ENCODE measurements around the gene PCYT2. TPM values are rescaled to one million over a fixed set of nuclear protein-coding genes. Genes with fewer than 3 reads are reported as not detected.

Gene PCYT2
- total and polyA plus RNA-seq, 2 donors: 19.4 to 37.4 TPM

GRCh38 chr17:81858967-81859905 is 52.0 kb downstream of the PCYT2 start:
- peaks cover 0 to 7% of the 10 kb centered on the region in 2 donors for H3K9me3 ChIP-seq (ENCODE audit: control insufficient read depth in 2 of 2, insufficient read depth in 1 of 2, low read length in 1 of 2)
- H3K4me1 ChIP-seq (ENCODE audit: control insufficient read depth in 2 of 2, insufficient read depth in 2 of 2, low read length in 2 of 2): peaks cover 24 to 34% of the 10 kb centered on the region in 2 donors
- peaks cover 38 to 40% of the 10 kb centered on the region in 2 donors for H3K36me3 ChIP-seq (ENCODE audit: control insufficient read depth in 2 of 2, insufficient read depth in 2 of 2, low read length in 1 of 2)
- peak overlapping the region in 1 of 2 donors; percentile 95 for H3K27ac ChIP-seq (ENCODE audit: low read depth in 1 of 2, low read length in 1 of 2)
- H3K4me3 ChIP-seq (ENCODE audit: low read length in 2 of 2): peak overlapping the region; percentile 73 to 97
- DNase-seq (ENCODE audit: low read depth in 6 of 9, low spot score in 9 of 9): no peak
- no peaks in the 10 kb centered on the region for H3K27me3 ChIP-seq (ENCODE audit: control insufficient read depth in 2 of 2, insufficient read depth in 1 of 2, low read length in 1 of 2)
- 74% methylated on average over 23 of the region's 23 CpGs for WGBS

DNA sequence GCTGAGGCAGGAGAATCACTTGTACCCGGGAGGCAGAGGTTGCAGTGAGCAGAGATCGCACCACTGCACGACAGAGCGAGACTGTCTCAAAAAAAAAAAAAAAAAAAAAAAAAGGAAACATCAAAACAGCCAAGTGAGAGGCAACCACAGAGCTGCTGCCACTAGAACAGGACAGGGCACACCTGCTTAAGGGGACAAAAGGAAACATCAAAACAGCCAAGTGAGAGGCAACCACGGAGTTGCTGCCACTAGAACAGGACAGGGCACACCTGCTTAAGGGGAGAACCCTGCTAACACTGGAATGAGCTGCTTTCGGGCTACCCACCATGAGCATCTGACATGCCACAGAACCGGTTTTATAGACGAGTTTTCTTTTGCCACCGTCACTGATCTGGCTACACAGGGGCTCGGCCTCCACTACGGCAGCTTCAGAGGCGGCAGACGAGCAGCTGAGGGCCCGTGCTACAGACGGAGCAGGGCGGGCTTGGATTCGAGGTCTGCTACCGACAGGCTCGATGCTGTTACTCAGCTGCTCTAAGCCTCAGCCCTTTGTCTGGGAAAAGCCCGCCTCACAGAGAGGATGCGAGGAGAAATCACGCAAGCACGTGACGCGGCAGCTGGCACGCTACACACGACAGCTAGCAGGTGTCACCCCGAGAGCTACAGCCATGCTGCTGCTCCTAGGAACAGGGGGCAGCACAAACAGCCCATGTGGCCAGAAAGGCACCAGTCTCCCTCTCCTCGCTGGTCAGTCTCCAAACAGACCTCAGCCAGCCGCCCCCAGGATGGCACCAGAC is 52.8 kb downstream of the PCYT2 start:
- H3K9me3 ChIP-seq (ENCODE audit: control insufficient read depth in 2 of 2, insufficient read depth in 1 of 2, low read length in 1 of 2): peaks cover 0 to 7% of the 10 kb centered on the region in 2 donors
- H3K4me1 ChIP-seq (ENCODE audit: control insufficient read depth in 2 of 2, insufficient read depth in 2 of 2, low read length in 2 of 2): peaks cover 24 to 33% of the 10 kb centered on the region in 2 donors
- WGBS: 88% methylated on average over 30 of the region's 30 CpGs
- H3K36me3 ChIP-seq (ENCODE audit: control insufficient read depth in 2 of 2, insufficient read depth in 2 of 2, low read length in 1 of 2): peaks cover 46 to 47% of the 10 kb centered on the region in 2 donors
- no peak for DNase-seq (ENCODE audit: low read depth in 6 of 9, low spot score in 9 of 9)
- no peak overlapping the region for H3K4me3 ChIP-seq (ENCODE audit: low read length in 2 of 2)
- no peaks in the 10 kb centered on the region for H3K27me3 ChIP-seq (ENCODE audit: control insufficient read depth in 2 of 2, insufficient read depth in 1 of 2, low read length in 1 of 2)
- no peak overlapping the region for H3K27ac ChIP-seq (ENCODE audit: low read depth in 1 of 2, low read length in 1 of 2)

- WGBS: 97% methylated on average over 29 of the region's 29 CpGs
Observed at GRCh38 chr17:81854974-81855774, 56.0 kb downstream of the PCYT2 start.

DNA sequence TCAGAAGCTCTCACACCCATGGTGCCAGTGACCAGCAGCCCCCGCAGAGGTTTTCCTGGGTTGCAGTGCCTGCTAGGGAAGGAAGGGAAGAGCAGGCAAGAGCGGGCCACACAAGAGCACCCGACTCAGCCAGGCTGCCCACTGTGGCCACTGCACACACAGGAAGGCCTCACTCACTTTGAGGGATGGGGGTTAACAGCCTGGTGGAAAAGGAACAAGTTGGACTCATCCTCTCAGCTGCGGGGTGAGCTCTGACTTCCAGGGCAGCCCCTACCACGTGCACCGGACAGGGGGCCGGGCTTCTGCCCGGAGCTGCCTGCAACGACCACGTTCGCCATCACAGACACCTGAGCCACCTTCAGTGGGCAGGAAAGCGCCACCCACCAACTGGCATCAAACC is 59.0 kb downstream of the PCYT2 start:
- no peaks in the 10 kb centered on the region for H3K27me3 ChIP-seq (ENCODE audit: control insufficient read depth in 2 of 2, insufficient read depth in 1 of 2, low read length in 1 of 2)
- no peaks in the 10 kb centered on the region for H3K9me3 ChIP-seq (ENCODE audit: control insufficient read depth in 2 of 2, insufficient read depth in 1 of 2, low read length in 1 of 2)
- WGBS: 97% methylated on average over 12 of the region's 12 CpGs
- H3K27ac ChIP-seq (ENCODE audit: low read depth in 1 of 2, low read length in 1 of 2): no peak overlapping the region
- peaks cover 61 to 65% of the 10 kb centered on the region in 2 donors for H3K36me3 ChIP-seq (ENCODE audit: control insufficient read depth in 2 of 2, insufficient read depth in 2 of 2, low read length in 1 of 2)
- H3K4me3 ChIP-seq (ENCODE audit: low read length in 2 of 2): no peak overlapping the region
- DNase-seq (ENCODE audit: low read depth in 6 of 9, low spot score in 9 of 9): no peak
- no peaks in the 10 kb centered on the region for H3K4me1 ChIP-seq (ENCODE audit: control insufficient read depth in 2 of 2, insufficient read depth in 2 of 2, low read length in 2 of 2)

More at GRCh38 chr17:81854974-81855774, 56.0 kb downstream of the PCYT2 start:
- Histone ChIP-seq H3K9me3 (ENCODE audit: control insufficient read depth in 2 of 2, insufficient read depth in 1 of 2, low read length in 1 of 2) (peaks cover 0 to 7% of the 10 kb centered on the region in 2 donors), H3K27me3 (ENCODE audit: control insufficient read depth in 2 of 2, insufficient read depth in 1 of 2, low read length in 1 of 2) (no peaks in the 10 kb centered on the region), H3K36me3 (ENCODE audit: control insufficient read depth in 2 of 2, insufficient read depth in 2 of 2, low read length in 1 of 2) (peaks cover 66 to 69% of the 10 kb centered on the region in 2 donors), H3K4me3 (ENCODE audit: low read length in 2 of 2) (no peak overlapping the region), H3K27ac (ENCODE audit: low read depth in 1 of 2, low read length in 1 of 2) (no peak overlapping the region), H3K4me1 (ENCODE audit: control insufficient read depth in 2 of 2, insufficient read depth in 2 of 2, low read length in 2 of 2) (peaks cover 16 to 18% of the 10 kb centered on the region in 2 donors)
- no peak for DNase-seq (ENCODE audit: low read depth in 6 of 9, low spot score in 9 of 9)

DNA sequence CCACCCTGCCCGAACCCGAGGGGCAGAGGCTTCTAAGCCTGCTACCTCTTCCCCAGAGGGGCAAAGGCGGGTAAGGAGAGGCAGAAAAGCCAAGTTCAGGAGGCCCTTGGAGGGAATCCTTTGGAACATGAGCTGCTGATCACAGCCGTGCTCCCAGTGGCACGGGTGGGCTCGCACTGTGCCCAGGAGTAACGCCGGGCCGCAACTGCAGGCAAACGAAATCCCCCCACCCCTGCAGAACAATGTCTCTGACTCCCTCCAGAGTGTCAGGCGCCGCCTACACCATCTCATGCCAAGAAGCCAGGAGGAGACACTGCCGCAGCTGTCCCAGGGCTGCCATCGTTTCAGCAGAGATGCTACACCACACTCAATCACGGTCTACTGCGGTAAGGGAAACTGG is 59.8 kb downstream of the PCYT2 start:
- Histone ChIP-seq H3K9me3 (ENCODE audit: control insufficient read depth in 2 of 2, insufficient read depth in 1 of 2, low read length in 1 of 2) (no peaks in the 10 kb centered on the region), H3K27me3 (ENCODE audit: control insufficient read depth in 2 of 2, insufficient read depth in 1 of 2, low read length in 1 of 2) (peaks cover 0 to under 1% of the 10 kb centered on the region in 2 donors), H3K36me3 (ENCODE audit: control insufficient read depth in 2 of 2, insufficient read depth in 2 of 2, low read length in 1 of 2) (peaks cover 68 to 72% of the 10 kb centered on the region in 2 donors), H3K4me3 (ENCODE audit: low read length in 2 of 2) (no peak overlapping the region), H3K4me1 (ENCODE audit: control insufficient read depth in 2 of 2, insufficient read depth in 2 of 2, low read length in 2 of 2) (no peaks in the 10 kb centered on the region), H3K27ac (ENCODE audit: low read depth in 1 of 2, low read length in 1 of 2) (no peak overlapping the region)
- 98% methylated on average over 16 of the region's 16 CpGs for WGBS
- no peak for DNase-seq (ENCODE audit: low read depth in 6 of 9, low spot score in 9 of 9)

Other genes starting within 250 kb of the PCYT2 start
- gene OXLD1, start 244.8 kb downstream of the PCYT2 start, total RNA-seq: 60.9 TPM
- gene OXLD1, start 244.8 kb downstream of the PCYT2 start, polyA plus RNA-seq: 83.0 TPM
- 14.4 TPM for gene CCDC137, start 244.7 kb downstream of the PCYT2 start, total RNA-seq
- gene CCDC137, start 244.7 kb downstream of the PCYT2 start, polyA plus RNA-seq: 42.5 TPM
- 23.0 TPM for gene ARL16, start 227.6 kb downstream of the PCYT2 start, total RNA-seq
- 129 TPM for gene ARL16, start 227.6 kb downstream of the PCYT2 start, polyA plus RNA-seq
- 39.0 TPM for gene HGS, start 227.4 kb downstream of the PCYT2 start, total RNA-seq
- gene HGS, start 227.4 kb downstream of the PCYT2 start, polyA plus RNA-seq: 157 TPM
- gene MRPL12, start 208.0 kb downstream of the PCYT2 start, total RNA-seq: 21.6 TPM
- 59.7 TPM for gene MRPL12, start 208.0 kb downstream of the PCYT2 start, polyA plus RNA-seq
- 8.3 TPM for gene SLC25A10, start 199.1 kb downstream of the PCYT2 start, total RNA-seq
- 11.9 TPM for gene SLC25A10, start 199.1 kb downstream of the PCYT2 start, polyA plus RNA-seq
- gene GCGR, start 107.2 kb downstream of the PCYT2 start, total RNA-seq: 0.05 TPM
- 0.80 TPM for gene GCGR, start 107.2 kb downstream of the PCYT2 start, polyA plus RNA-seq
- 96.2 TPM for gene MCRIP1, start 78.1 kb downstream of the PCYT2 start, total RNA-seq
- gene MCRIP1, start 78.1 kb downstream of the PCYT2 start, polyA plus RNA-seq: 120 TPM
- gene PPP1R27, start 76.3 kb downstream of the PCYT2 start, total RNA-seq: 0.28 TPM
- gene PPP1R27, start 76.3 kb downstream of the PCYT2 start, polyA plus RNA-seq: 0.94 TPM
- gene P4HB, start 50.9 kb downstream of the PCYT2 start, total RNA-seq: 210 TPM
- gene P4HB, start 50.9 kb downstream of the PCYT2 start, polyA plus RNA-seq: 219 TPM
- 106 TPM for gene ARHGDIA, start 40.1 kb downstream of the PCYT2 start, total RNA-seq
- gene ARHGDIA, start 40.1 kb downstream of the PCYT2 start, polyA plus RNA-seq: 189 TPM
- gene ALYREF, start 19.8 kb downstream of the PCYT2 start, total RNA-seq: 168 TPM
- 42.9 TPM for gene ALYREF, start 19.8 kb downstream of the PCYT2 start, polyA plus RNA-seq
- gene ANAPC11, start 19.7 kb downstream of the PCYT2 start, total RNA-seq: 108 TPM
- 127 TPM for gene ANAPC11, start 19.7 kb downstream of the PCYT2 start, polyA plus RNA-seq
- 1.7 TPM for gene NPB, start 9.2 kb downstream of the PCYT2 start, total RNA-seq
- 3.5 TPM for gene NPB, start 9.2 kb downstream of the PCYT2 start, polyA plus RNA-seq
- 16.1 TPM for gene SIRT7, start 6.8 kb upstream of the PCYT2 start, total RNA-seq
- 47.7 TPM for gene SIRT7, start 6.8 kb upstream of the PCYT2 start, polyA plus RNA-seq
- 6.0 TPM for gene MAFG, start 16.3 kb upstream of the PCYT2 start, total RNA-seq
- gene MAFG, start 16.3 kb upstream of the PCYT2 start, polyA plus RNA-seq: 7.3 TPM
- gene PYCR1, start 25.9 kb upstream of the PCYT2 start, total RNA-seq: 16.4 TPM
- 2.9 TPM for gene PYCR1, start 25.9 kb upstream of the PCYT2 start, polyA plus RNA-seq
- gene MYADML2, start 35.8 kb upstream of the PCYT2 start, total RNA-seq: 0.05 TPM
- gene MYADML2, start 35.8 kb upstream of the PCYT2 start, polyA plus RNA-seq: 0.07 TPM
- 0.66 TPM for gene NOTUM, start 49.8 kb upstream of the PCYT2 start, total RNA-seq
- 0.25 TPM for gene NOTUM, start 49.8 kb upstream of the PCYT2 start, polyA plus RNA-seq
- 27.6 TPM for gene ASPSCR1, start 66.2 kb upstream of the PCYT2 start, total RNA-seq
- 57.6 TPM for gene ASPSCR1, start 66.2 kb upstream of the PCYT2 start, polyA plus RNA-seq
- gene CENPX, start 111.5 kb upstream of the PCYT2 start, total RNA-seq: 44.5 TPM
- gene CENPX, start 111.5 kb upstream of the PCYT2 start, polyA plus RNA-seq: 79.7 TPM
- gene LRRC45, start 111.9 kb upstream of the PCYT2 start, total RNA-seq: 15.2 TPM
- gene LRRC45, start 111.9 kb upstream of the PCYT2 start, polyA plus RNA-seq: 20.7 TPM
- 4.7 TPM for gene RAC3, start 120.3 kb upstream of the PCYT2 start, total RNA-seq
- 6.9 TPM for gene RAC3, start 120.3 kb upstream of the PCYT2 start, polyA plus RNA-seq
- gene DCXR, start 126.3 kb upstream of the PCYT2 start, total RNA-seq: 71.2 TPM
- 101 TPM for gene DCXR, start 126.3 kb upstream of the PCYT2 start, polyA plus RNA-seq
- 8.1 TPM for gene RFNG, start 140.4 kb upstream of the PCYT2 start, total RNA-seq
- 45.4 TPM for gene RFNG, start 140.4 kb upstream of the PCYT2 start, polyA plus RNA-seq
- gene GPS1, start 140.5 kb upstream of the PCYT2 start, total RNA-seq: 75.8 TPM
- 98.3 TPM for gene GPS1, start 140.5 kb upstream of the PCYT2 start, polyA plus RNA-seq
- gene DUS1L, start 154.4 kb upstream of the PCYT2 start, total RNA-seq: 57.9 TPM
- 147 TPM for gene DUS1L, start 154.4 kb upstream of the PCYT2 start, polyA plus RNA-seq
- 12.3 TPM for gene FASN, start 186.8 kb upstream of the PCYT2 start, total RNA-seq
- gene FASN, start 186.8 kb upstream of the PCYT2 start, polyA plus RNA-seq: 19.0 TPM